Subcutaneous abdominal adipose tissue (tissue), 5 donors: ENCODE data around the gene CORT.
"Not testable (repeated sequence)": the region's sequence is repeated elsewhere in the genome, so short reads cannot be mapped to it uniquely, and the experiment has no call there.

Experiments
- H3K27ac ChIP-seq: one replicate; pipeline ENCODE4 v1.7.0; 2013; ENCODE audit warnings: low read depth, mild to moderate bottlenecking, inconsistent platforms, low read length, moderate library complexity
- H3K27me3 ChIP-seq, 5 donors: one replicate each; pipeline ENCODE4 v1.7.0; 2013; ENCODE audit warnings: low read length in 5 of 5, inconsistent platforms in 1 of 5; ENCODE audit not compliant: control insufficient read depth in 5 of 5, insufficient read depth in 4 of 5
- H3K36me3 ChIP-seq, 5 donors: one replicate each; pipeline ENCODE4 v1.7.0; 2013; ENCODE audit warnings: low read length in 5 of 5; ENCODE audit not compliant: control insufficient read depth in 5 of 5, insufficient read depth in 5 of 5
- H3K4me1 ChIP-seq, 5 donors: one replicate each; pipeline ENCODE4 v1.7.0; 2013; ENCODE audit warnings: low read length in 5 of 5, mild to moderate bottlenecking in 3 of 5, moderate library complexity in 1 of 5; ENCODE audit not compliant: control insufficient read depth in 5 of 5, insufficient read depth in 5 of 5
- H3K4me3 ChIP-seq, 5 donors: one replicate each; pipeline ENCODE4 v1.7.0; 2013; ENCODE audit warnings: low read length in 5 of 5, low read depth in 1 of 5
- H3K9ac ChIP-seq, 5 donors: one replicate each; pipeline ENCODE4 v1.7.0; 2013; ENCODE audit warnings: low read length in 5 of 5, mild to moderate bottlenecking in 4 of 5, moderate library complexity in 3 of 5
- H3K9me3 ChIP-seq, 5 donors: one replicate each; pipeline ENCODE4 v1.7.0; 2013; ENCODE audit warnings: low read length in 5 of 5; ENCODE audit not compliant: control insufficient read depth in 5 of 5
- donor health status: healthy.
- donor health status: healthy.
- donor health status: healthy.
- donor health status: healthy.
- donor health status: healthy.

CORT gene

DNA sequence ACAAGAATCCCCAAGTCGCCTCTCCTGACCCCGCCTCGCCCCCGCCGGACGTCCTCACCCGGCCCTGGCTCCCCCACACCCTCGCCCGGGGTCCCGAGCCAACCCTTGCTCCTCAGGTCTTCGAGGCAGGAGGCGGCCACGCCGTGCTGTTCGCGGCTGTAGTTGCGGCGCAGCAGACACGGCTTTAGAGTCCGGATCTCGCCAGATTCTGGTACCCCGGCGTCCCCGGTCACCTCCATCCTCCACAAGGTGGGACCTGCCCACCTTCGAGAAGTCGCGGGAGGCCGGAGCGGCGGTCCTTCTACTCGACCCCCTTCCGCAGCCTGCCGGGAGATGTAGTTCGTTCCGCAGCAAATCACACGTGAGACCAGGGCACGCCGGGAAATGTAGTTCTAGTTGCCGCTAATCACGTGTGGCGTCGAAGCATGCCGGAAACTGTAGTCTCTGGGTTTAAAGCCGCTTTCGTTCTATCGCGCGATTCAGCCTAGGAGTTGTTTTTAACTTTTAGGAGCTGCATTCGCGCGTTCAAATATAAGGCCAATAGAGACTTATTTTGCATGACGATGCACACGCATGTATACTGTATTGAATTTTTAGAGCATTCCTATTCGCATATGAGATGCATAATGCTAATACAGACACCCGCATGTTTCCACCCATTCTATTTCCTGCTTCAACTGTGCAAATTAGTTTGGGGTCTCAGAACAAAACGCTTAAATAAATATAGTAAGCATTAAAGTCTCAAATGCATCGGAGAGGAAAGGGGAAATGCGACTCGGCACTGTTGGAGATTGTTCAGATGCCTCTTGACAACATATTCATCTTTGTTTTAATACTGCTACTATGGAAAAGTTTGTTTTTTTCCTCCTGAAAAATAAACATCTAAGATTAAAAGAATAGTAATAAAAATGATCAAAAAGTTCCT lies 22.7 kb downstream of the CORT start, which contains the start of gene DFFA:
TSS of gene DFFA (minus strand) at position 310 of the 925 bp plus-strand sequence. CDS start at position 239, 71 bp downstream.
- Histone ChIP-seq H3K9me3 (no peaks in the 10 kb centered on the region), H3K27me3 (no peaks in the 10 kb centered on the region), H3K36me3 (peaks cover 5 to 20% (median 16%) of the 10 kb centered on the region in 5 donors), H3K4me1 (peaks cover 8 to 45% (median 34%) of the 10 kb centered on the region in 5 donors), H3K4me3 (peak within 1 kb of the TSS; percentile 83 to 90 (median 86)), H3K27ac (peak within 1 kb of the TSS; percentile 51), H3K9ac (peak within 1 kb of the TSS; percentile 38 to 91 (median 86))

DNA sequence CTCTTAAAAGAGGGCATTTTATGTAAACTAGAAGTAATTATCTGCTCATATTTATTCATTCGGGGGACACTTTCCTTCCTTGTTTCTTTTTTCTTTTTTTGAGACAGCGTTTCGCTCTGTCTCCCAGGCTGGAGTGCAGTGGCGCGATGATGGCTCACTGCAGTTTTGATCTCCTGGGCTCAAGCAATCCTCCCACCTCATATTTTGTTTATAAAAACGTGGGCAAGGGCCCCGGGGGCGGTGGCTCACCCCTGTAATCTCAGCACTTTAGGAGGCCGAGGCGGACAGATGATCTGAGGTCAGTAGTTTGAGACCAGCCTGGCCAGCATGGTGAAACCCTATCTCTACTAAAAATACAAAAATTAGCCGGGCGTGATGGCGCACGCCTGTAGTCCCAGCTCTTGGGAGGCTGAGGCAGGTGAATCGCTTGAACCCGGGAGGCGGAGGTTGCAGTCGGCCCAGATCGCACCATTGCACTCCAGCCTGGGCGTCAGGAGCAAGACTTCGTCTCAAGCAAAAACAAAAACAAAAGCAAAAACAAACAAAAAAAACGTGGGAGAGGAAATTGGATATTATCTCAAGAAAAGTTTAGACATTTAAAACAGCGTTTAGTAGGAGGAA lies 23.4 kb downstream of the CORT start:
- peak overlapping the region in 1 of 5 donors; percentile 38 for H3K9ac ChIP-seq
- peaks cover 2 to 12% (median 9%) of the 10 kb centered on the region in 5 donors for H3K36me3 ChIP-seq
- H3K9me3 ChIP-seq: no peaks in the 10 kb centered on the region
- no peak overlapping the region for H3K27ac ChIP-seq
- H3K4me3 ChIP-seq: peak overlapping the region in 1 of 5 donors; percentile 83
- no peaks in the 10 kb centered on the region for H3K27me3 ChIP-seq
- H3K4me1 ChIP-seq: peaks cover 8 to 52% (median 38%) of the 10 kb centered on the region in 5 donors

DNA sequence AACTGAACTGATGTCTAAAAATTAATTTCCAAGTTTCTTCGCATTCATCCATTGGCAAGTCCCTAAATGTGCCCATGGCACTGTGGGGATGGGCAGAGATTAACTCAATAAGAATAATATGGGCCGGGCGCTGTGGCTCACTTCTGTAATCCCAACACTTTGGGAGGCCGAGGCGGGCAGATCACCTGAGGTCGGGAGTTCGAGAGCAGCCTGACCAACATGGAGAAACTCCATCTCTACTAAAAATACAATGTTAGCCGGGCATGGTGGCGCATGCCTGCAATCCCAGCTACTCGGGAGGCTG lies 24.4 kb downstream of the CORT start:
- peak overlapping the region; percentile 72 to 94 (median 88) for H3K4me3 ChIP-seq
- peak overlapping the region; percentile 90 for H3K27ac ChIP-seq
- peaks cover 8 to 59% (median 40%) of the 10 kb centered on the region in 5 donors for H3K4me1 ChIP-seq
- not testable (repeated sequence) for H3K9me3 ChIP-seq, H3K27me3 ChIP-seq, H3K9ac ChIP-seq, H3K36me3 ChIP-seq

DNA sequence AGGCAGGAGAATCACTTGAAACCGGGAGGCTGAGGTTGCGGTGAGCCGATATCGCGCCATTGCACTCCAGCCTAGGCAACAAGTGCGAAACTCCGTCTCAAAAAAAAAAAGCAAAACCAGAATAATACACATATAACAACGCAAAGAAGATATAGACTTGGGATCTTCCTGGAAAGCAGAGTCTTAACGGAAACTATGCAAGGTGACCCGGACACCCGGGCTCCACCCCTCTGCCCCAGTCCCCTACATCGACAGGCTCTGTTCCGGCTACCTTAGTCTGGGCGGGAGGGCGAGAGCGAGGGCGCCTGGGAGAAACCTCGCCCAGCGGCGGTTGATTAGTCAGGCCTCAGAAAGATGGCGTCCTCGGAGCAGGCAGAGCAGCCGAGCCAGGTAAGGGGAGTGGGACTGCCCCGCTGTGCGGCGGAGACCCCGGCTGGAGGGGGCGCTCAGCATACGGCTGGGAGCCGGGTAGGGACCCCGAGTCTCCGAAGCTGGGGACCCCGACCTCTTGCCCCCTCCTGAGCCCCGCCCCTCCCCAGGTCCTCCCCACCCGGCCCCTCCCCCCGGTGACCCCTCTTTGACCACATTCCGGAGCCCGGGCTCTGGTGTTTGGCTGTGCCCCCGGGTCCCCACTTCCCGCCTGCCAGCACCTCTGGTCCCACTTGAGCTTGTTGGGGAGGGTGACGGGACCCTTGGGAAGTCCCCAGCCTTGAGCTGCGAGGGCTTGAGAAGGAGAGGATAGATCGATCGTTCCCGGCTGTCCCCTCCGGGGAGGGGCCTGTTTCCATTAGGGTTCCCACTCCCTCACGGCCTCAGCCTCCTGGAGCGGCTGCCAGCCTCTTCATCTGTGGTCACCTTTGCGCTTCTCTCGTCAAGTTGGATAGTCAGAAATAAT lies 25.0 kb downstream of the CORT start, which contains the start of gene PEX14:
TSS of gene PEX14 (plus strand) at position 338 of the 895 bp plus-strand sequence. CDS start at position 355, 17 bp downstream.
- Histone ChIP-seq H3K27ac (peak within 1 kb of the TSS; percentile 90), H3K4me3 (peak within 1 kb of the TSS; percentile 81 to 96 (median 89)), H3K9me3 (no peaks in the 10 kb centered on the region), H3K36me3 (peaks cover 0 to 3% (median 0%) of the 10 kb centered on the region in 5 donors), H3K4me1 (peaks cover 8 to 65% (median 45%) of the 10 kb centered on the region in 5 donors), H3K27me3 (no peaks in the 10 kb centered on the region), H3K9ac (peak within 1 kb of the TSS; percentile 21 to 95 (median 92))

DNA sequence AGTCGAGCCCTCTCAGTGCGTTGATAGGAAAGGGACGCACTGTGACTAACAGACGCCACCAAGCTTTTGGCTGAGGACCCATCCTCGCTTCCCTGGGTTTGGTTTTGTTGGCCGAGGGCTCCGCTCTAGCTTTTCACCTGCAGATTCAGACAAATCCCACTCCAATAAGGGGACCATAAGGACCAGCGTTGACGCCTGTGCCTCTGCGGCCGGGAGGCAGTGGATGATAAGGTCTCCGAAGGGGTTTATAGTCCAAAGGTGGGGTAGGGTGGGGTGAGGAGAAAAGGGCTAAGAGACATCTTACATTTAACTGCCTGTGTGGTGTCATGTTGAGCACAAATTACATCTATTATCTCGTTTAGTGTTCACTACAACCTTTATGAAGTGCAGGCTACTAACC lies 25.7 kb downstream of the CORT start:
- H3K36me3 ChIP-seq: peaks cover 0 to 3% (median 0%) of the 10 kb centered on the region in 5 donors
- H3K4me3 ChIP-seq: peak overlapping the region; percentile 81 to 96 (median 89)
- H3K9ac ChIP-seq: peak overlapping the region; percentile 21 to 95 (median 92)
- H3K4me1 ChIP-seq: peaks cover 8 to 65% (median 45%) of the 10 kb centered on the region in 5 donors
- peak overlapping the region; percentile 90 for H3K27ac ChIP-seq
- H3K9me3 ChIP-seq: no peaks in the 10 kb centered on the region
- H3K27me3 ChIP-seq: no peaks in the 10 kb centered on the region

DNA sequence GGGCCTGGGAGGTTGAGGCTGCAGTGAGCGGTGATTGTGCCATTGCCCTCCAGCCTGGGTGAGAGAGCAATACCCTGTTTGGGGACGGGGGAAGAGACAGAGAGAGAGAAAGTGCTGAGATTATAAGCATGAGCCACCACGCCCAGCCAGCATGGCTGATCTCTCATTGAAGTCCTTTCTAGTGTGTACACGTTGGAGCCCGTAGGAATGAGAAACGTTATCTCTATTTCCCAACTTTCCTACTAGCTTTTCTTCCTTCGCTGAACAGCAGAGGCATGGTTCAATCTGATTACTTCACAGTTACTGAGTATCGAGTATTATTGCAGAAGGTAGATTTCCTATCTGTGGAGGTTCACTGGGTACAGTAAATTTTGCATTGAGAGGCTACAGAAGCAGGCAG lies 29.5 kb downstream of the CORT start:
- Histone ChIP-seq H3K9me3 (no peaks in the 10 kb centered on the region), H3K27me3 (no peaks in the 10 kb centered on the region), H3K9ac (no peak overlapping the region), H3K4me1 (peaks cover 6 to 50% (median 34%) of the 10 kb centered on the region in 5 donors), H3K4me3 (no peak overlapping the region), H3K27ac (no peak overlapping the region), H3K36me3 (peaks cover 0 to 3% (median 0%) of the 10 kb centered on the region in 5 donors)

DNA sequence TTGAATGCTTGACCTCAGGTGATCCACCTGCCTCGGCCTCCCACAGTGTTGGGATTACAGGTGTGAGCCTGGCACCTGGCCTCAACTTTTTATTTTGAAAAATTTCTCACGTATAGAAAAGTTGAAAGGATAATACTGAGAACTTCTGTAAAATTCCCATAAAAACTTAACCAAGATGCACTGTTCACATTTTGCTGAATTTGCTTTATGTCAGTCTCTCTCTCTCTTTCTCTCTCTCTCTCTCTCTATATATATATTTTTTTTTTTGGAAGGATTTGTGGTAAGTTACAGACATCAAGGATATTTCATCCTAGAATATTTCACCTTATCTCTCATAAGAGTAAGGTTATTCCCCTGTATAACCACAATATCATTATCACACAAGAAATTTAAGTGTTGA lies 30.8 kb downstream of the CORT start:
- Histone ChIP-seq H3K36me3 (peaks cover 0 to 3% (median 0%) of the 10 kb centered on the region in 5 donors), H3K27ac (no peak overlapping the region), H3K27me3 (no peaks in the 10 kb centered on the region), H3K4me1 (peaks cover 7 to 52% (median 34%) of the 10 kb centered on the region in 5 donors), H3K9me3 (no peaks in the 10 kb centered on the region), H3K9ac (no peak overlapping the region), H3K4me3 (no peak overlapping the region)

DNA sequence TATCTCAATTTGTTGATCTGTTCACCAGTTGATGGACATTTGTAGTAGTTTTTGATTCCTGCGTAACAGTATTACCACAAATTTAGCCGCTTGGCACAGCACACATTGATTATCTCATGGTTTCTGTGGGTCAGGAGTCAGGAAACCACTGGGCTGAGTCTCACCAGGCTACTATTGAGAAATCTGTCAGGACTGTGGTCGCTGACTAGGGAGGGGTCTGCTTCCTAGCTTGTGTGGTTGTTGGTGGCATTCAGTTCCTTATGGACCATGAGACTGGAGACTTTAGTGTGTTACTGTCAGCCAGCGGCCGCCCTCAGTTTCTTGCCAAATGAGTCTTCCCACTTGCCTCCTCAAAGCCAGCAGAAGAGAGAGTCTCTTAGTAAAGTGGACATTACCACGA lies 34.7 kb downstream of the CORT start:
- H3K27ac ChIP-seq: peak overlapping the region; percentile 83

DNA sequence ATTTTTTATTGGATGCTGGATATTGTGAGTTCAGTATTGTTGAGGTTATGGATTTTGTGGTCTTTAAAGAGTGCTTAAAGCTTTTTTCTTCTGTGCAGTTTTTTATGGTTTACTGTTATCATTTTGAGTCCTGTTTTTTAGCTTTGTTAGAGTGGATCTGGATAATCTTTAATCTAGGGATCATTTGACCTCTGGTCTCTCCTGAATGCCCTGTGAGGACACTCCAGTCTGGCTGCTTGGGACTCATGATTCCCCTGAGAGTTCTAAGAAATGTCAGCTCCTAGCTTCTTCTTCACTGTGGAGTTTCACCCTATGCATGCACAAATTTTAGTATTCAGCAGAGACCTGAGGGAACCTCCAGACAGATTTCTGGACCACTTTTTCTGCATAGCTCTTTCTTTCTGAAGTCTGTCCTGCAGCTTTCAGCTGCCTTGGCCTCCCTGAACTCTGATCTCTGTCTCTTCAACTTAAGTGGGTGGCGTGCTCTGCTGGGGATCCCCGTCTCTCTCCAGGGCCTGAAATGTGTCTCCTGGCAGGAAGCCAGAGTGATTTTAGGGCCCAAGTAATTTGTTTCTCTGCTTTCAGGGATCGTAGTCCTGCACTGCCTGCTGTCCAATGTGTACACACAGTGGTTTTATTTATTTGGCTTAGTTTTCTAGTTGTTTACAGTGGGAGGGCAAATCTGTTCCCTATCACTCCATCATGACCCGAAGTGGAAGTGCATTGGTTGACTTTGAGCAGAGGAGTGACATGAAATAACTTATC lies 39.6 kb downstream of the CORT start:
- no peak overlapping the region for H3K27ac ChIP-seq
- no peak overlapping the region for H3K4me3 ChIP-seq
- H3K27me3 ChIP-seq: no peaks in the 10 kb centered on the region
- peaks cover 2 to 30% (median 25%) of the 10 kb centered on the region in 5 donors for H3K4me1 ChIP-seq
- peaks cover 0 to 5% (median 2%) of the 10 kb centered on the region in 5 donors for H3K36me3 ChIP-seq
- H3K9ac ChIP-seq: peak overlapping the region in 3 of 5 donors; percentile 25 to 39 (median 35)
- peaks cover 0 to 3% (median 0%) of the 10 kb centered on the region in 5 donors for H3K9me3 ChIP-seq

More for the DNA sequence above, 34.7 kb downstream of the CORT start:
- H3K9me3 ChIP-seq: peaks cover 0 to 3% (median 0%) of the 10 kb centered on the region in 5 donors
- peaks cover 2 to 21% (median 15%) of the 10 kb centered on the region in 5 donors for H3K4me1 ChIP-seq
- no peaks in the 10 kb centered on the region for H3K36me3 ChIP-seq
- H3K9ac ChIP-seq: peak overlapping the region in 4 of 5 donors; percentile 35 to 60 (median 45)
- no peak overlapping the region for H3K4me3 ChIP-seq
- no peaks in the 10 kb centered on the region for H3K27me3 ChIP-seq
